SK-N-SH (cell line): ENCODE results near the gene RPL12.

Experiments
- CTCF ChIP-seq: fragments of 200-600 bp; sonication (generic); IDR thresholded peaks from 2 replicates; pipeline ENCODE4 v1.6.1; 2017; ENCODE audit warnings: antibody characterized with exemption, mild to moderate bottlenecking, moderate library complexity
- EZH2phosphoT487 ChIP-seq: fragments of 200-600 bp; sonication (generic); IDR thresholded peaks from 2 replicates; pipeline ENCODE4 v1.6.1; 2017; ENCODE audit warnings: low read depth, mixed run types, mild to moderate bottlenecking, antibody characterized with exemption, moderate library complexity, borderline replicate concordance
- FOXM1 ChIP-seq: IDR thresholded peaks from 2 replicates; pipeline ENCODE4 v1.4.0; 2012; ENCODE audit warnings: low read depth, mild to moderate bottlenecking
- GABPA ChIP-seq: IDR thresholded peaks from 2 replicates; pipeline ENCODE4 v1.4.0; 2012; ENCODE audit warnings: low read depth, mild to moderate bottlenecking
- JUND ChIP-seq: IDR thresholded peaks from 2 replicates; pipeline ENCODE4 v1.4.0; 2012
- MXI1 ChIP-seq: IDR thresholded peaks from 2 replicates; pipeline ENCODE4 v1.6.1; 2012; ENCODE audit warnings: mild to moderate bottlenecking, low read depth, low read length, improper control_type of control experiment
- NFIC ChIP-seq: IDR thresholded peaks from 2 replicates; pipeline ENCODE4 v1.4.0; 2012; ENCODE audit warnings: borderline replicate concordance
- POLR2AphosphoS5 ChIP-seq: IDR thresholded peaks from 2 replicates; pipeline ENCODE4 v1.6.1; 2012; ENCODE audit warnings: low read depth, low read length
- RAD21 ChIP-seq: IDR thresholded peaks from 2 replicates; pipeline ENCODE4 v1.6.1; 2012; ENCODE audit warnings: mild to moderate bottlenecking, low read length
- REST ChIP-seq: IDR thresholded peaks from 2 replicates; pipeline ENCODE4 v1.6.1; 2012; ENCODE audit warnings: mild to moderate bottlenecking, low read depth, low read length, moderate library complexity
- SMC3 ChIP-seq: IDR thresholded peaks from 2 replicates; pipeline ENCODE4 v1.6.1; 2012; ENCODE audit warnings: low read depth, low read length, improper control_type of control experiment
- TAF1 ChIP-seq: IDR thresholded peaks from 2 replicates; pipeline ENCODE4 v1.6.1; 2012; ENCODE audit warnings: low read depth, mild to moderate bottlenecking, low read length, moderate library complexity, borderline replicate concordance

GRCh38 chr9:127415657-127416056 is 35.5 kb downstream of the RPL12 start:
- TF ChIP-seq RAD21 (no peak), TAF1 (no peak), POLR2AphosphoS5 (no peak), SMC3 (no peak), MXI1 (no peak), GABPA (no peak), EZH2phosphoT487 (no peak), CTCF (no peak), FOXM1 (no peak), JUND (no peak), REST (no peak), NFIC (no peak)
